ENCODE results near the gene GPATCH2L. TPM values are rescaled to one million over a fixed set of nuclear protein-coding genes. Genes with fewer than 3 reads are reported as not detected.

GPATCH2L gene
- total and polyA plus RNA-seq, 2 of the 13 experiments (the other 11 are each of a cell fraction or from before 2014, with no cell fraction given): 14.4 to 29.0 TPM

DNA sequence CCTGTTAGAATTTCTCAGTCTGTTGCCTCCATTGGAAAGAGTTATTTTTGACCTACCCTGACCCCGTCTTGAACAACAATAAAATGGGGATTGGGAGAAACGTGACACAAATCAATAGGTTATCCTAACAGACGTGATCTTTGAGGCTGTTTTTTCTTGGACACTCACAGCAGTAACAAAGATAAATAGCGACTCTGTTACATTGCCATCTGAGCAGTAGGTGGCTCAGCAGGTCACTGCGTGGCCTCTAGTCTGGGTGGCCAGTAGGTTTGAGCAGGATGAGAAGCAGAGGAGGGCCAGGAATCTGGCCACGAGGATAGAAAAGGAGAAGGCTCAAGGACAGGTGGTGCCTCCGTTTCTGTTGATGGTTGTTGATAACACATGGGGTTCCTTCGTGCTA is 101.4 kb downstream of the GPATCH2L start (continued):
- TF ChIP-seq, protein P1, sequence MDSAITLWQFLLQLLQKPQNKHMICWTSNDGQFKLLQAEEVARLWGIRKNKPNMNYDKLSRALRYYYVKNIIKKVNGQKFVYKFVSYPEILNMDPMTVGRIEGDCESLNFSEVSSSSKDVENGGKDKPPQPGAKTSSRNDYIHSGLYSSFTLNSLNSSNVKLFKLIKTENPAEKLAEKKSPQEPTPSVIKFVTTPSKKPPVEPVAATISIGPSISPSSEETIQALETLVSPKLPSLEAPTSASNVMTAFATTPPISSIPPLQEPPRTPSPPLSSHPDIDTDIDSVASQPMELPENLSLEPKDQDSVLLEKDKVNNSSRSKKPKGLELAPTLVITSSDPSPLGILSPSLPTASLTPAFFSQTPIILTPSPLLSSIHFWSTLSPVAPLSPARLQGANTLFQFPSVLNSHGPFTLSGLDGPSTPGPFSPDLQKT (CRISPR knock-in tag; IDR thresholded peaks at IDR 0.05; ENCODE audit: borderline replicate concordance): no peak
- no peak for TF ChIP-seq ZNF34 (CRISPR knock-in tag; IDR thresholded peaks at IDR 0.05; ENCODE audit: borderline replicate concordance)
- TF ChIP-seq ZSCAN31 (CRISPR knock-in tag; IDR thresholded peaks at IDR 0.05; ENCODE audit: low read depth): no peak
- TF ChIP-seq, protein P2, sequence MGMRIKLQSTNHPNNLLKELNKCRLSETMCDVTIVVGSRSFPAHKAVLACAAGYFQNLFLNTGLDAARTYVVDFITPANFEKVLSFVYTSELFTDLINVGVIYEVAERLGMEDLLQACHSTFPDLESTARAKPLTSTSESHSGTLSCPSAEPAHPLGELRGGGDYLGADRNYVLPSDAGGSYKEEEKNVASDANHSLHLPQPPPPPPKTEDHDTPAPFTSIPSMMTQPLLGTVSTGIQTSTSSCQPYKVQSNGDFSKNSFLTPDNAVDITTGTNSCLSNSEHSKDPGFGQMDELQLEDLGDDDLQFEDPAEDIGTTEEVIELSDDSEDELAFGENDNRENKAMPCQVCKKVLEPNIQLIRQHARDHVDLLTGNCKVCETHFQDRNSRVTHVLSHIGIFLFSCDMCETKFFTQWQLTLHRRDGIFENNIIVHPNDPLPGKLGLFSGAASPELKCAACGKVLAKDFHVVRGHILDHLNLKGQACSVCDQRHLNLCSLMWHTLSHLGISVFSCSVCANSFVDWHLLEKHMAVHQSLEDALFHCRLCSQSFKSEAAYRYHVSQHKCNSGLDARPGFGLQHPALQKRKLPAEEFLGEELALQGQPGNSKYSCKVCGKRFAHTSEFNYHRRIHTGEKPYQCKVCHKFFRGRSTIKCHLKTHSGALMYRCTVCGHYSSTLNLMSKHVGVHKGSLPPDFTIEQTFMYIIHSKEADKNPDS (CRISPR knock-in tag; IDR thresholded peaks at IDR 0.05): no peak
- no peak for TF ChIP-seq NFATC3 (CRISPR knock-in tag; IDR thresholded peaks at IDR 0.05)
- no peak for TF ChIP-seq ZNF329 (CRISPR knock-in tag; IDR thresholded peaks at IDR 0.05; ENCODE audit: low read depth)
- TF ChIP-seq, protein P3, sequence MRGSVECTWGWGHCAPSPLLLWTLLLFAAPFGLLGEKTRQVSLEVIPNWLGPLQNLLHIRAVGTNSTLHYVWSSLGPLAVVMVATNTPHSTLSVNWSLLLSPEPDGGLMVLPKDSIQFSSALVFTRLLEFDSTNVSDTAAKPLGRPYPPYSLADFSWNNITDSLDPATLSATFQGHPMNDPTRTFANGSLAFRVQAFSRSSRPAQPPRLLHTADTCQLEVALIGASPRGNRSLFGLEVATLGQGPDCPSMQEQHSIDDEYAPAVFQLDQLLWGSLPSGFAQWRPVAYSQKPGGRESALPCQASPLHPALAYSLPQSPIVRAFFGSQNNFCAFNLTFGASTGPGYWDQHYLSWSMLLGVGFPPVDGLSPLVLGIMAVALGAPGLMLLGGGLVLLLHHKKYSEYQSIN (CRISPR knock-in tag; IDR thresholded peaks at IDR 0.05; ENCODE audit: borderline replicate concordance): no peak
- TF ChIP-seq HNRNPK (IDR thresholded peaks at IDR 0.05; ENCODE audit: low read depth, low read length, poor library complexity, severe bottlenecking): no peak
- TF ChIP-seq, protein P4, sequence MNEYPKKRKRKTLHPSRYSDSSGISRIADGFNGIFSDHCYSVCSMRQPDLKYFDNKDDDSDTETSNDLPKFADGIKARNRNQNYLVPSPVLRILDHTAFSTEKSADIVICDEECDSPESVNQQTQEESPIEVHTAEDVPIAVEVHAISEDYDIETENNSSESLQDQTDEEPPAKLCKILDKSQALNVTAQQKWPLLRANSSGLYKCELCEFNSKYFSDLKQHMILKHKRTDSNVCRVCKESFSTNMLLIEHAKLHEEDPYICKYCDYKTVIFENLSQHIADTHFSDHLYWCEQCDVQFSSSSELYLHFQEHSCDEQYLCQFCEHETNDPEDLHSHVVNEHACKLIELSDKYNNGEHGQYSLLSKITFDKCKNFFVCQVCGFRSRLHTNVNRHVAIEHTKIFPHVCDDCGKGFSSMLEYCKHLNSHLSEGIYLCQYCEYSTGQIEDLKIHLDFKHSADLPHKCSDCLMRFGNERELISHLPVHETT (CRISPR knock-in tag; conservative IDR thresholded peaks at IDR 0.05): no peak
- TF ChIP-seq GZF1 (CRISPR knock-in tag; IDR thresholded peaks at IDR 0.05): no peak
- TF ChIP-seq ZNF724P (CRISPR knock-in tag; IDR thresholded peaks at IDR 0.05; ENCODE audit: borderline replicate concordance): no peak
- no peak for TF ChIP-seq FOXA1 (IDR thresholded peaks at IDR 0.05)
- no peak for TF ChIP-seq FOXA1 (CRISPR knock-in tag; IDR thresholded peaks at IDR 0.05)
- no peak for TF ChIP-seq MAFF (IDR thresholded peaks at IDR 0.05; ENCODE audit: low read depth, low read length)
- no peak for TF ChIP-seq ZNF549 (CRISPR knock-in tag; IDR thresholded peaks at IDR 0.05)
- no peak for TF ChIP-seq SP4 (CRISPR knock-in tag; IDR thresholded peaks at IDR 0.05)
- no peak for TF ChIP-seq PRPF4 (IDR thresholded peaks at IDR 0.05; ENCODE audit: low read depth, low read length, poor library complexity, severe bottlenecking)
- no peak for TF ChIP-seq ZNF180 (CRISPR knock-in tag; IDR thresholded peaks at IDR 0.05; ENCODE audit: borderline replicate concordance, low read depth)
- TF ChIP-seq, protein P5, sequence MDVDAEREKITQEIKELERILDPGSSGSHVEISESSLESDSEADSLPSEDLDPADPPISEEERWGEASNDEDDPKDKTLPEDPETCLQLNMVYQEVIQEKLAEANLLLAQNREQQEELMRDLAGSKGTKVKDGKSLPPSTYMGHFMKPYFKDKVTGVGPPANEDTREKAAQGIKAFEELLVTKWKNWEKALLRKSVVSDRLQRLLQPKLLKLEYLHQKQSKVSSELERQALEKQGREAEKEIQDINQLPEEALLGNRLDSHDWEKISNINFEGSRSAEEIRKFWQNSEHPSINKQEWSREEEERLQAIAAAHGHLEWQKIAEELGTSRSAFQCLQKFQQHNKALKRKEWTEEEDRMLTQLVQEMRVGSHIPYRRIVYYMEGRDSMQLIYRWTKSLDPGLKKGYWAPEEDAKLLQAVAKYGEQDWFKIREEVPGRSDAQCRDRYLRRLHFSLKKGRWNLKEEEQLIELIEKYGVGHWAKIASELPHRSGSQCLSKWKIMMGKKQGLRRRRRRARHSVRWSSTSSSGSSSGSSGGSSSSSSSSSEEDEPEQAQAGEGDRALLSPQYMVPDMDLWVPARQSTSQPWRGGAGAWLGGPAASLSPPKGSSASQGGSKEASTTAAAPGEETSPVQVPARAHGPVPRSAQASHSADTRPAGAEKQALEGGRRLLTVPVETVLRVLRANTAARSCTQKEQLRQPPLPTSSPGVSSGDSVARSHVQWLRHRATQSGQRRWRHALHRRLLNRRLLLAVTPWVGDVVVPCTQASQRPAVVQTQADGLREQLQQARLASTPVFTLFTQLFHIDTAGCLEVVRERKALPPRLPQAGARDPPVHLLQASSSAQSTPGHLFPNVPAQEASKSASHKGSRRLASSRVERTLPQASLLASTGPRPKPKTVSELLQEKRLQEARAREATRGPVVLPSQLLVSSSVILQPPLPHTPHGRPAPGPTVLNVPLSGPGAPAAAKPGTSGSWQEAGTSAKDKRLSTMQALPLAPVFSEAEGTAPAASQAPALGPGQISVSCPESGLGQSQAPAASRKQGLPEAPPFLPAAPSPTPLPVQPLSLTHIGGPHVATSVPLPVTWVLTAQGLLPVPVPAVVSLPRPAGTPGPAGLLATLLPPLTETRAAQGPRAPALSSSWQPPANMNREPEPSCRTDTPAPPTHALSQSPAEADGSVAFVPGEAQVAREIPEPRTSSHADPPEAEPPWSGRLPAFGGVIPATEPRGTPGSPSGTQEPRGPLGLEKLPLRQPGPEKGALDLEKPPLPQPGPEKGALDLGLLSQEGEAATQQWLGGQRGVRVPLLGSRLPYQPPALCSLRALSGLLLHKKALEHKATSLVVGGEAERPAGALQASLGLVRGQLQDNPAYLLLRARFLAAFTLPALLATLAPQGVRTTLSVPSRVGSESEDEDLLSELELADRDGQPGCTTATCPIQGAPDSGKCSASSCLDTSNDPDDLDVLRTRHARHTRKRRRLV (CRISPR knock-in tag; IDR thresholded peaks at IDR 0.05): no peak
- TF ChIP-seq ATRX (CRISPR knock-in tag; IDR thresholded peaks at IDR 0.05; ENCODE audit: borderline replicate concordance): no peak
- no peak for TF ChIP-seq ZNF101 (CRISPR knock-in tag; IDR thresholded peaks at IDR 0.05; ENCODE audit: borderline replicate concordance, low read depth)
